DND-41 (cell line): Measurements from ENCODE around the gene DYSF.

Experiments
- EZH2 ChIP-seq: IDR thresholded peaks from 3 replicates; pipeline ENCODE4 v1.6.1; 2012; ENCODE audit warnings: borderline replicate concordance, low read depth, mild to moderate bottlenecking, moderate library complexity, low read length, inconsistent platforms; ENCODE audit not compliant: severe bottlenecking
- TF ChIP-seq, protein P1 (sequence below): IDR thresholded peaks from 2 replicates; pipeline ENCODE4 v1.5.1; 2012; ENCODE audit warnings: borderline replicate concordance, low read length, moderate library complexity, mild to moderate bottlenecking; ENCODE audit not compliant: poor library complexity, severe bottlenecking; ENCODE audit errors: extremely low read depth

DNA sequence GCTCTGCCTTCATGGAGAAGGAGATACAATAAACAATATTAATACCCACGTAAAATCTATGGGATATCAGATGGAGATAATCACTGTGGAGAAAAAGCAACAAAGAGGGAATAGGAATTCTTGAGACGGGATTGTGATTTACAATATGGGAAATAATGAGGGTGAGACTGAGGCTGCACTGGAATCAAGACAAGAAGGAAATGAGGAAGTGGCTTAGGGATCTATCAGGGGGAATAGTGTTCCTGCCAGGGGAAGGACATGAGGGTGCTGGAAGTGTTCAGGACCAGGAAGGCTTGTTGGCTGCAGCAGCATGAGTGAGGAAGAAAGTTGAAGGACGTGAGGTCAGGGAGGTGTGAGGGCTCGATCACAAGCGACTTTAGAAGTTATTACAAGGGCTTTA lies 182.4 kb downstream of the DYSF start:
- TF ChIP-seq, protein P1, sequence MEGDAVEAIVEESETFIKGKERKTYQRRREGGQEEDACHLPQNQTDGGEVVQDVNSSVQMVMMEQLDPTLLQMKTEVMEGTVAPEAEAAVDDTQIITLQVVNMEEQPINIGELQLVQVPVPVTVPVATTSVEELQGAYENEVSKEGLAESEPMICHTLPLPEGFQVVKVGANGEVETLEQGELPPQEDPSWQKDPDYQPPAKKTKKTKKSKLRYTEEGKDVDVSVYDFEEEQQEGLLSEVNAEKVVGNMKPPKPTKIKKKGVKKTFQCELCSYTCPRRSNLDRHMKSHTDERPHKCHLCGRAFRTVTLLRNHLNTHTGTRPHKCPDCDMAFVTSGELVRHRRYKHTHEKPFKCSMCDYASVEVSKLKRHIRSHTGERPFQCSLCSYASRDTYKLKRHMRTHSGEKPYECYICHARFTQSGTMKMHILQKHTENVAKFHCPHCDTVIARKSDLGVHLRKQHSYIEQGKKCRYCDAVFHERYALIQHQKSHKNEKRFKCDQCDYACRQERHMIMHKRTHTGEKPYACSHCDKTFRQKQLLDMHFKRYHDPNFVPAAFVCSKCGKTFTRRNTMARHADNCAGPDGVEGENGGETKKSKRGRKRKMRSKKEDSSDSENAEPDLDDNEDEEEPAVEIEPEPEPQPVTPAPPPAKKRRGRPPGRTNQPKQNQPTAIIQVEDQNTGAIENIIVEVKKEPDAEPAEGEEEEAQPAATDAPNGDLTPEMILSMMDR: no peak
- no peak for TF ChIP-seq EZH2
